ENCODE measurements around the gene CCDC47.
"Not testable (repeated sequence)": the region's sequence is repeated elsewhere in the genome, so short reads cannot be mapped to it uniquely, and the experiment has no call there.

Gene CCDC47

GRCh38 chr17:63800783-63801182, 27.4 kb upstream of the CCDC47 start:
- H3K4me3 ChIP-seq (replicated peaks in 1 of 2; ENCODE audit: low read depth in 2 of 2, low read length in 2 of 2), result no peak overlapping the region
- no peak for DNase-seq (ENCODE audit: low read depth in 2 of 2)
- TF ChIP-seq CTCF (IDR thresholded peaks at IDR 0.05; ENCODE audit: low read depth, low read length), result no peak

GRCh38 chr17:63798572-63799106, 25.2 kb upstream of the CCDC47 start:
- no peak overlapping the region for H3K4me3 ChIP-seq (replicated peaks in 1 of 2; ENCODE audit: low read depth in 2 of 2, low read length in 2 of 2)
- no peak for TF ChIP-seq CTCF (IDR thresholded peaks at IDR 0.05; ENCODE audit: low read depth, low read length)
- no peak for DNase-seq (ENCODE audit: low read depth in 2 of 2)

GRCh38 chr17:63796375-63796774, 23.0 kb upstream of the CCDC47 start:
- H3K4me3 ChIP-seq (replicated peaks in 1 of 2; ENCODE audit: low read depth in 2 of 2, low read length in 2 of 2); DNase-seq (ENCODE audit: low read depth in 2 of 2): not testable (repeated sequence)

- no peak for DNase-seq (ENCODE audit: low read depth in 2 of 2)
- no peak for TF ChIP-seq CTCF (IDR thresholded peaks at IDR 0.05; ENCODE audit: low read depth, low read length)
- no peak overlapping the region for H3K4me3 ChIP-seq (replicated peaks in 1 of 2; ENCODE audit: low read depth in 2 of 2, low read length in 2 of 2)
These were observed 18.8 kb upstream of the CCDC47 start for GRCh38 chr17:63792055-63792729.

- no peak overlapping the region for H3K4me3 ChIP-seq (replicated peaks in 1 of 2; ENCODE audit: low read depth in 2 of 2, low read length in 2 of 2)
- DNase-seq (ENCODE audit: low read depth in 2 of 2), result no peak
- TF ChIP-seq CTCF (IDR thresholded peaks at IDR 0.05; ENCODE audit: low read depth, low read length), result no peak
These were observed 16.7 kb upstream of the CCDC47 start for GRCh38 chr17:63790057-63790456.

- H3K4me3 ChIP-seq (replicated peaks in 1 of 2; ENCODE audit: low read depth in 2 of 2, low read length in 2 of 2), result no peak overlapping the region
These were observed 13.7 kb upstream of the CCDC47 start for GRCh38 chr17:63786971-63787711.

More at GRCh38 chr17:63786971-63787711, 13.7 kb upstream of the CCDC47 start:
- no peak for TF ChIP-seq CTCF (IDR thresholded peaks at IDR 0.05; ENCODE audit: low read depth, low read length)
- no peak for DNase-seq (ENCODE audit: low read depth in 2 of 2)

Data from cardiac fibroblast (primary cell).